ENCODE results near the gene PHF21A. TPM values are rescaled to one million over a fixed set of nuclear protein-coding genes. Genes with fewer than 3 reads are reported as not detected.

PHF21A gene
- polyA plus RNA-seq, 1 donor: 70.0 TPM

DNA sequence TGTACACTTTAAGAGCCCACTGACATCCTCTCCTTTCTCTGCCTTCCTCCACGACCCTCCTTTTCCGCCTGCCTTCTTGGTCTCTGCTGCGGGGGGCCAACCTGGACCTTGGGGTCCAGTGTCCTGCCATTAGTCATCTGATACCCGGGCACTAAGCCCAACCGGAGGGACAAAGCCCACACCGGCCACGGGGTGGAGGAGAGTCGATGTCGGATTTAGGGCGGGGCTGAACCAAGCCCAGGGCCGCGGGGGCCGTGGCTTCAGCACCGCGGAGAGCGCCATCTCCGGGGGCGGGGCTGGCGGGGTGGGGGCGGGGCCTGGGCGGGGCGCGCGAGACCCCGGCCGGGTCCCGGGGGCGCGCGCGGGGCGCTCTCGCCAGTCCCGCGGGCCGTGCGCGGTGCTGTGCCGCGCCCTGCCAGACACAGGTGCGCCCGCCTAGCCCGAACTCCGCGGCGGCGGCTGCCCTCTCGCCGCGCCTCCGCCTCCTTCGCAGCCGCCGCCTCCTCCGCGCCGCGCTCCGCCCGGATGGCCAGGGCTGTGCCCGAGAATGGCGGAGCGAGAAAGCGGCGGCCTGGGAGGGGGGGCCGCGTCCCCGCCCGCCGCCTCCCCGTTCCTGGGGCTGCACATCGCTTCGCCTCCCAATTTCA lies 235.9 kb downstream of the PHF21A start, which contains the start of gene MAPK8IP1:
TSS of gene MAPK8IP1 (plus strand) at position 378 of the 647 bp plus-strand sequence. CDS start at position 548, 170 bp downstream.
- DNase-seq: peak; percentile 44

DNA sequence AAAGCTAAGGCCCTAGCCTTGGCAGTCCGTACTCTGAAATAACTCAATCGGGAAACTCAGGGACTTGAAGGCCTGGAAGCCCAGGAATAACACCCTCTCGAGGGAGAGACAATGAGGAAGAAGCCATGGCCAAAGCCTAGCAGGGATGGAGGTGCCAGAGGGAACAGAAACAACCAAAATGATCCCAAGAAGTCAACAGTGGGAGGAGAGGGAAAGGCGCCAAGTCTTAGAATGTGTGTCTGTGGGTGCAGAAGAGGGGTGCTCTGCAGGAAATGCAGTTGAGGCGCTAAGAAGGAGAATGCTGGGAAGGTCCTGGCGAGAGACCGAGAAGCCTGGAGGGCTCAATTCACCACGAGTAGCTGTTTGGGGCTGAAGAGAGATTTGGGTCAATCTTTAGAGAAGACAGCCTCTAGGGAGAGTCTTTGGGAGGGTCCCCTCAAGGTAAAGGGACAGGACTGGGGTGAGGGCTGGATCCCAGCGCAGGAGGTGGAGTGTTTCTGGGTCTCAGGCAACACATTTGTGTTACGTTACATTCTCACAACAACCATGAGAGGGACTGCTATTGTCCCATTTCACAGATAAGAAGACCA lies 236.6 kb downstream of the PHF21A start:
- DNase-seq: no peak

Other genes starting within 250 kb of the PHF21A start
- 8.6 TPM for gene MAPK8IP1, start 235.8 kb downstream of the PHF21A start, polyA plus RNA-seq (ENCODE audit: insufficient read length)
- gene FREY1, start 214.2 kb downstream of the PHF21A start, polyA plus RNA-seq (ENCODE audit: insufficient read length): 0.18 TPM
- 13.2 TPM for gene PEX16, start 203.6 kb downstream of the PHF21A start, polyA plus RNA-seq (ENCODE audit: insufficient read length)
- 23.3 TPM for gene LARGE2, start 198.8 kb downstream of the PHF21A start, polyA plus RNA-seq (ENCODE audit: insufficient read length)
- gene CREB3L1, start 156.2 kb upstream of the PHF21A start, polyA plus RNA-seq (ENCODE audit: insufficient read length): 12.2 TPM
- 28.9 TPM for gene DGKZ, start 226.0 kb upstream of the PHF21A start, polyA plus RNA-seq (ENCODE audit: insufficient read length)